SHP77 treated with DMSO at 0.1 percent for 48 hours (cell line): Measurements from ENCODE around the gene AQP6.
"Not testable (repeated sequence)": the region's sequence is repeated elsewhere in the genome, so short reads cannot be mapped to it uniquely, and the experiment has no call there.

Experiments
- DNase-seq: peaks from one replicate; lab custom pipeline; 2025; lab: John Stamatoyannopoulos, UW

Gene AQP6

GRCh38 chr12:49970658-49971057 lies 2.1 kb upstream of the AQP6 start:
- DNase-seq: no peak

- DNase-seq: no peak
These were observed 1.6 kb upstream of the AQP6 start for GRCh38 chr12:49971141-49971540.

- DNase-seq: no peak
These were observed 618 bp upstream of the AQP6 start for GRCh38 chr12:49972129-49972528.

- DNase-seq: no peak
These were observed 649 bp downstream of the AQP6 start for GRCh38 chr12:49973361-49973830.

GRCh38 chr12:49974231-49974675 lies 1.5 kb downstream of the AQP6 start:
- peak; percentile 15 for DNase-seq

- no peak for DNase-seq
These were observed 2.0 kb downstream of the AQP6 start for GRCh38 chr12:49974677-49975317.

GRCh38 chr12:49975318-49975761 lies 2.6 kb downstream of the AQP6 start:
- no peak for DNase-seq

- no peak for DNase-seq
These were observed 3.8 kb downstream of the AQP6 start for GRCh38 chr12:49976557-49976956.

- no peak for DNase-seq
These were observed 5.4 kb downstream of the AQP6 start for GRCh38 chr12:49978125-49978524.

- no peak for DNase-seq
These were observed 6.4 kb downstream of the AQP6 start for GRCh38 chr12:49979016-49979586.

- DNase-seq: no peak
These were observed 7.0 kb downstream of the AQP6 start for GRCh38 chr12:49979791-49980190.

- DNase-seq: no peak
These were observed 8.0 kb downstream of the AQP6 start for GRCh38 chr12:49980501-49981349.

GRCh38 chr12:49982246-49983087 lies 9.7 kb downstream of the AQP6 start:
- DNase-seq: no peak

GRCh38 chr12:49983892-49984291 lies 11.1 kb downstream of the AQP6 start:
- no peak for DNase-seq

- no peak for DNase-seq
These were observed 12.0 kb downstream of the AQP6 start for GRCh38 chr12:49984476-49985359.

- DNase-seq: no peak
These were observed 13.2 kb downstream of the AQP6 start for GRCh38 chr12:49985981-49986380.

- DNase-seq: not testable (repeated sequence)
These were observed 13.7 kb downstream of the AQP6 start for GRCh38 chr12:49986476-49986875.

- DNase-seq: no peak
These were observed 15.0 kb downstream of the AQP6 start for GRCh38 chr12:49987625-49988303.

- DNase-seq: not testable (repeated sequence)
These were observed 16.7 kb downstream of the AQP6 start for GRCh38 chr12:49989400-49989799.

GRCh38 chr12:49990273-49990672 lies 17.5 kb downstream of the AQP6 start:
- no peak for DNase-seq
